TTC549 (cell line): Measurements from ENCODE around the gene ZDHHC18.
"Not testable (repeated sequence)": the region's sequence is repeated elsewhere in the genome, so short reads cannot be mapped to it uniquely, and the experiment has no call there.

Experiments used
- FAIRE-seq: peaks from 2 replicates; lab custom pipeline; 2012; peaks lifted over from hg19 to GRCh38; lab: Jason Lieb, UNC

Gene ZDHHC18

DNA sequence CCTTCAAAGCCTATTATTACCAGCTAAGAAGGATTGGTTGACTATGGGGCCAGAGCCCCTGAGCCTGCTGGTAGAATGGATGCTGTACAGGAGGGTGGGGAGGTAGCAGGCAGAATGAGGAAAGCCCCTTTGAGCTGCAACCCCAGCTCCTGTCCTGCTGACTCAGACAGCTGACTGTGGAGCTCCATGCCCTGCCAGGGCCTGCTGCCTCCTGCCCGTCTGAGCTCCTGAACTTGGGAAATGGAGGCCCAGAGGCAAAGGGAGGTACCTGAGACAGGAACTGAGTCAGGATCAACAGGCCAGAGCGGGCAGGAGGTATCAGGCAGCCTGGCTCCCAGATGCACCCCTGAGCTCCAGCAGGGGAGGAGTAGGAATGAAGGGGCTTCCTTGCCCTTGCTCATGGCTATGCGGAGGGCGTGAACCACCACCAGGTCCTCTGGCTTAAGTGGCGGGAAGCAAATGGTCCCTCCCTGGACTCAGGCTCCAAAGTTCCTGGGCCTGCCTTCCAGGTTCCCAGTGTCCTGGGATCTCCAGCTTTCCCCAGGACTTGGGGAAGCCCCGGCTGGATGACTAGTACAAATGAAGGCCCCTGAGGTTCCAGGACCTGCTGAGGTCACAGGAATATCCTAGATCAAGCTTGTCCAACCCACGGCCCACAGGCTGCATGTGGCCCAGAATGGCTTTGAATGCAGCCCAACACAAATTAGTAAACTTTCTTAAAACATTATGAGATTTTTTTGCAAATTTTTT lies 32.6 kb downstream of the ZDHHC18 start:
- no peak for FAIRE-seq

GRCh38 chr1:26861286-26861701 lies 34.8 kb downstream of the ZDHHC18 start:
- no peak for FAIRE-seq

DNA sequence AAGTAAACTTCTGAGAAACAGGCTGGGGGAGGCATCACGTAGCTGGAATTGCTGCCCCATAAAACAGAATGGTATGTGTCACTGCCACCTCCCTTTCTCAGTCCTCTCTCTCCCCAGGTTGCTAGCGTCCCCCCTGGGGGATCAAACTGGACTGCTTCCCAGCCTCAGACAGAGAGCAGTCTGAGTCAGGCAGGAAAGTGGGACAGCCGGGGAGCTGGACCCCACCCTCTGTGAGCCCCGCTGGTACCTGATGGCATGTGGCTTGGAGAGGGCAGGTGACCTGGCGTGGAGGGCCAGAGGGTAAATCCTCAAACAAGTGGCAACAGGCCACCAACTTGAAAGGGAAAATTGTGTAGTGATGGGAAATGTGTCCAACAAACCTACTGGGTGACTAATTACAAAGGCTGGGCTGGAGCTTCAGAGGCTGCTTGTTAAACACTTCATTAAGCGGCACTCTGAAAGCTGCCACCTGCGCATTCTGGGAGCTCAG lies 35.4 kb downstream of the ZDHHC18 start:
- FAIRE-seq = no peak

DNA sequence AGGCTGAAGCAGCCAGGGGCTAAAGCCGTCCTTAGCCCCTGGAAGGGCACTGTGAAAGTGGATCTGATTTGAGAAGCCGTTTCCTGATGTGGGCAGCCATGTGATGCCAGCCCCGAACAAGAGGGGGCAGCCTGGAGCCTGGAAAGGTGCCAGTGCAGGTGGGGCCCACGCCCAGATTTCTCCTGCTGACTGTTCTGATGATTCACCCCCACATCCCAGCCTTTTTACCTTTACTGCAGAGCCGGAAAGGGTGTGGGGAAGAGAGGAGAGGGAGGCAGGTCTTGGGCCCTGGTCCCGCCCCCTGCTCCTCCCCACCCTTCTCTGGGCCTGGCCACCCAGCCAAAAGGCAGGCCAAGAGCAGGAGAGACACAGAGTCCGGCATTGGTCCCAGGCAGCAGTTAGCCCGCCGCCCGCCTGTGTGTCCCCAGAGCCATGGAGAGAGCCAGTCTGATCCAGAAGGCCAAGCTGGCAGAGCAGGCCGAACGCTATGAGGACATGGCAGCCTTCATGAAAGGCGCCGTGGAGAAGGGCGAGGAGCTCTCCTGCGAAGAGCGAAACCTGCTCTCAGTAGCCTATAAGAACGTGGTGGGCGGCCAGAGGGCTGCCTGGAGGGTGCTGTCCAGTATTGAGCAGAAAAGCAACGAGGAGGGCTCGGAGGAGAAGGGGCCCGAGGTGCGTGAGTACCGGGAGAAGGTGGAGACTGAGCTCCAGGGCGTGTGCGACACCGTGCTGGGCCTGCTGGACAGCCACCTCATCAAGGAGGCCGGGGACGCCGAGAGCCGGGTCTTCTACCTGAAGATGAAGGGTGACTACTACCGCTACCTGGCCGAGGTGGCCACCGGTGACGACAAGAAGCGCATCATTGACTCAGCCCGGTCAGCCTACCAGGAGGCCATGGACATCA lies 36.5 kb downstream of the ZDHHC18 start, which contains the start of gene SFN:
Gene SFN, plus strand, starts transcription at position 369 of the 904 bp plus-strand sequence. Its CDS starts 64 bp downstream, at position 433.
- no peak for FAIRE-seq

GRCh38 chr1:26863685-26864077 lies 37.2 kb downstream of the ZDHHC18 start:
- no peak for FAIRE-seq

DNA sequence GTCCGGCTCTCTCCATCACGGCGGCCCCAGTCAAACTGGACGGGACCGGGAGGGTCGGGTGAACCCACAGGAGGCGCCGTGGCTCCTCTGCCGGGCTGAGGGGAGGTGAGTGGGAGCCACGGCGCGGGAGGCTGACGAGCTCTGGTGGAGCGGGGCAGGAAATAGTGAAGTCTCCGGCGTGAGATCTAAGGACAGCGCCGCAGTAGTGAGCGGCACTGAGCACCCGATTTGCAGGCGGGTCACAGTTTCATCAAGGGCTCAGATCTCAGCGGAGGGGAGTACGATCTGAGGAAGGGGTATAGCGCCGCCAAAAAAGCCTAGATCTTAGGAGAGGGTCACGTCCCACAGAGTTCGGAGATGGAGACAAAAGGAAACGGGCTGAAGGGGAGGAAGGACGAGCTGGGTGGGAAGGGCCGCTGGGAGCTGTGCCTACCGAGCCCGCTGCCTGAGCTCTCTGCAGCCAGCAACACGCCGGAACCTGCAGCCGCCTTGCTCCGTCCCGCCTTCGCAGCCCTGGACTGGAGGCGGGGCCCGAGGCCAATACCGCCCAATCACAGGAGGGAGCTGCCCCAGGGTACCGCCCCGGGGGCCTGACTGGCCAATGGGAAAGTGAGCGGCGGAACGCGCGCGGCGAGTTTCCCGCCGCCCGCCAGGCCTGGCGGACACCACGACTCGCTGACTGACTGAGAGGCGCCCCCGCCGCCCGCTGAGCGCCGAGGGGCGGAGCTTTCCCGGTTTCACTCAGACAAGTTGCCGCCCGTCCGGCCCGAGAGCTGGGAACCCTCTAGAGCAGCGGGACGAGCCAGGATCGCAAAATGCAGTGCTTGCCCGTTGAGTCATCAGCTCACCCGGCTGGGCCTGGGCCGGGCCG lies 38.4 kb downstream of the ZDHHC18 start:
- FAIRE-seq = peak; percentile 85

DNA sequence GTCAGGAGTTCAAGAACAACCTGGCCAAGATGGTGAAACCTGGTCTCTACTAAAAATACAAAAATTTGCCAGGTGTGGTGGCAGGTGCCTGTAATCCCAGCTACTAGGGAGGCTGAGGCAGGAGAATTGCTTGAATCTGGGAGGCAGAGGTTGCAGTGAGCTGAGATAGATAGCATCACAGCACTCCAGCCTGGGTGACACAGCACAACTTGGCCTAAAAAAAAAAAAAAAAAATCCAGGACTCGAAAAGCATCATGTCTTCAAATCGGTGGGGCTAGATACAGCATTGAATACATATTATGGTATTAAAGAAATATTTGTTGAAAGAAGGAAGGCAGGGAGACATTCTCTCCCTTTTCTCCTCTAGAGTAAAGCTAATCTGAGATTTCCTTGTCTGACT lies 46.6 kb downstream of the ZDHHC18 start:
- FAIRE-seq = not testable (repeated sequence)

DNA sequence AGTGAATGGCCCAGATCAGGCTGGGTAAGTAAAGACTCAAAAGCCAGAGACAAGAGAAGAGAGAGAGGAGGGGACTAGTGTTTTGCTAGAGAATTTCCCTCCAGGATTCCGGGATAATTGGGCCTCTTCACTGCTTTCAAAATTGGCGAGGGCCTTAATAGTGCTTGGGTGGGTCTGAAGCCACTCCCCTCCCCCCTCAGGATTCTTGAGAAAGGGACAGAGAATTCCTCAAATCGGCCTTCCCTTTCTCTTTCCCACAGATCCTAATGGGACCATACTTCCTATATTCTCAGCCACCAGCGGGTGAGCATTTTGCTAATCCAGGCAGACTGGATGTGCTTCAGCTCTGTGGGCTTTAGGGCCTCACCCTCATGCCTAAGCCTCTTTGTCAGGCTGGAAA lies 48.4 kb downstream of the ZDHHC18 start:
- FAIRE-seq = no peak

- FAIRE-seq = no peak
These were observed 50.8 kb downstream of the ZDHHC18 start for GRCh38 chr1:26877326-26877725.

- no peak for FAIRE-seq
These were observed 53.3 kb downstream of the ZDHHC18 start for GRCh38 chr1:26879793-26880192.

DNA sequence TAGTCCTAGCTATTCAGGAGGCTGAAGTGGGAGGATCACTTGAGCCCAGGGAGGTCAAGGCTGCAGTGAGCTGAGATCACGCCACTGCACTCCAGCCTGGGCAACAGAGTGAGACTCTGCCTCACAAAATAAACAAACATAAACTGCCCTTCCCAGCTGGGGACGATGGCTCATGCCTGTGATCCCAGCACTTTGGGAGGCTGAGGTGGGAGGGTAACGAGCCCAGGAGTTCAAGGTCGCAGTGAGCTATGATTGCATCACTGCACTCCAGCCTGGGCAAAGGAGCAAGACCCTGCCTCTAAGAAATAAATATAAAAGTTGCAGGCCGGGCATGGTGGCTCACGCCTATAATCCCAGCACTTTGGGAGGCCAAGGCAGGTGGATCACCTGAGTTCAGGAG lies 55.1 kb downstream of the ZDHHC18 start:
- FAIRE-seq = not testable (repeated sequence)

- no peak for FAIRE-seq
These were observed 56.4 kb downstream of the ZDHHC18 start for GRCh38 chr1:26882696-26883463.

GRCh38 chr1:26887125-26887524 lies 60.6 kb downstream of the ZDHHC18 start:
- no peak for FAIRE-seq

GRCh38 chr1:26888231-26888630 lies 61.7 kb downstream of the ZDHHC18 start:
- FAIRE-seq = no peak

GRCh38 chr1:26889551-26890466 lies 63.3 kb downstream of the ZDHHC18 start, which contains the start of gene GPN2:
GPN2 (minus strand) TSS chr1:26890283; CDS start chr1:26890096, 187 bp downstream.
- no peak for FAIRE-seq

- FAIRE-seq = no peak
These were observed 63.9 kb downstream of the ZDHHC18 start for GRCh38 chr1:26890467-26890796.

DNA sequence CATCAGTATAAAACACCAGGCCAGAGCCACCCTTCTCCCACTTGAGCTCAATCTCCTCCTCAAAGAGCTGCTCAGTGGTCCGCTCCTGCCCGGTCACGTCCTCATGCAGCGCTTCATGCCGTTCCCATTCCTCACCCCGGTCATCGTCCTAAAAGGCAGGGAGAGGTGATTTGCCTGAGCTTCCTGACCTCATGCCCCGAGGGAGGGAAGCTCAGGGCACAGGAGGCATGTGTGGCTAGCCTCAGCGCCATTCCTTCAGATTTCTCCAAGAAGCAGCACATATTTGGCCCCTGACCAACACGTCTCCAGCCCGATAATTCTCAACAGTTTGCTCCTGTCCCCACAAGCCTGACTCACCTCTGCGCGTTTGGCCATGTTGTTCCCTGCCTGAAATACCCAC lies 67.8 kb downstream of the ZDHHC18 start:
- no peak for FAIRE-seq

- FAIRE-seq = no peak
These were observed 70.9 kb downstream of the ZDHHC18 start for GRCh38 chr1:26897351-26897750.

GRCh38 chr1:26900001-26900814 lies 73.7 kb downstream of the ZDHHC18 start, which contains the start of gene GPATCH3:
GPATCH3 (minus strand) TSS chr1:26900467; CDS start chr1:26900442, 25 bp downstream.
- no peak for FAIRE-seq
